Mesendoderm (in vitro differentiated cells): ENCODE data around the gene UHRF2.
"Not testable (repeated sequence)": the region's sequence is repeated elsewhere in the genome, so short reads cannot be mapped to it uniquely, and the experiment has no call there.

Experiments
- DNase-seq: peaks from one replicate; pipeline ENCODE4 v3.0.0; 2013
- H2AK5ac ChIP-seq: 2 replicates; pipeline ENCODE4 v1.6.1; 2013; ENCODE audit warnings: low read length, inconsistent platforms
- H2BK120ac ChIP-seq: 2 replicates; pipeline ENCODE4 v1.6.1; 2013; ENCODE audit warnings: low read depth, mild to moderate bottlenecking, low read length, moderate library complexity, mixed read lengths
- H2BK15ac ChIP-seq: replicated peaks from 2 replicates; pipeline ENCODE4 v1.6.1; 2013; ENCODE audit warnings: low read depth, mild to moderate bottlenecking, moderate library complexity
- H2BK5ac ChIP-seq: 2 replicates; pipeline ENCODE4 v1.6.1; 2013; ENCODE audit warnings: low read length, inconsistent platforms
- H3K18ac ChIP-seq: 2 replicates; pipeline ENCODE4 v1.6.1; 2013; ENCODE audit warnings: mild to moderate bottlenecking, low read length, mixed read lengths
- H3K23ac ChIP-seq: one replicate; pipeline ENCODE4 v1.6.1; 2013; ENCODE audit warnings: low read length
- H3K27ac ChIP-seq: 2 replicates; pipeline ENCODE4 v1.5.1; 2013; ENCODE audit warnings: low read depth, mild to moderate bottlenecking, inconsistent platforms, low read length, moderate library complexity
- H3K27me3 ChIP-seq: 2 replicates; pipeline ENCODE4 v1.6.1; 2013; ENCODE audit warnings: low read length, control low read depth, mild to moderate bottlenecking, inconsistent platforms; ENCODE audit not compliant: insufficient read depth, poor library complexity
- H3K36me3 ChIP-seq: 2 replicates; pipeline ENCODE4 v1.6.1; 2013; ENCODE audit warnings: low read length, inconsistent platforms; ENCODE audit not compliant: control insufficient read depth, insufficient read depth
- H3K4ac ChIP-seq: one replicate; pipeline ENCODE4 v1.6.1; 2013; ENCODE audit warnings: low read depth, mild to moderate bottlenecking, low read length, moderate library complexity
- H3K4me1 ChIP-seq: 2 replicates; pipeline ENCODE4 v1.6.1; 2013; ENCODE audit warnings: low read depth, low read length, inconsistent platforms; ENCODE audit not compliant: control insufficient read depth
- H3K4me2 ChIP-seq: 2 replicates; pipeline ENCODE4 v1.6.1; 2013; ENCODE audit warnings: low read length
- H3K4me3 ChIP-seq: 2 replicates; pipeline ENCODE4 v1.5.1; 2013; ENCODE audit warnings: mild to moderate bottlenecking, low read length
- H3K56ac ChIP-seq: one replicate; pipeline ENCODE4 v1.6.1; 2013; ENCODE audit warnings: low read length
- H3K79me1 ChIP-seq: 2 replicates; pipeline ENCODE4 v1.6.1; 2013; ENCODE audit warnings: low read length, inconsistent platforms
- H3K79me2 ChIP-seq: 2 replicates; pipeline ENCODE4 v1.6.1; 2013; ENCODE audit warnings: mild to moderate bottlenecking, low read length; ENCODE audit not compliant: control insufficient read depth, insufficient read depth
- H3K9ac ChIP-seq: 2 replicates; pipeline ENCODE4 v1.6.1; 2013; ENCODE audit warnings: low read length, inconsistent platforms
- H4K5ac ChIP-seq: one replicate; pipeline ENCODE4 v1.6.1; 2013; ENCODE audit warnings: low read length
- H4K8ac ChIP-seq: one replicate; pipeline ENCODE4 v1.6.1; 2013; ENCODE audit warnings: low read depth, mild to moderate bottlenecking, control low read depth, low read length, moderate library complexity
- WGBS: extraction: QIAGEN DNeasy Blood & Tissue Kit; methylation state at CpG from one replicate; pipeline ENCODE4 v1.1.7; 2013; ENCODE audit warnings: low lambda C conversion rate, missing lambda C conversion rate; ENCODE audit not compliant: insufficient coverage; ENCODE audit errors: extremely low coverage; 5-methylcytosine and 5-hydroxymethylcytosine counted together

Gene UHRF2

DNA sequence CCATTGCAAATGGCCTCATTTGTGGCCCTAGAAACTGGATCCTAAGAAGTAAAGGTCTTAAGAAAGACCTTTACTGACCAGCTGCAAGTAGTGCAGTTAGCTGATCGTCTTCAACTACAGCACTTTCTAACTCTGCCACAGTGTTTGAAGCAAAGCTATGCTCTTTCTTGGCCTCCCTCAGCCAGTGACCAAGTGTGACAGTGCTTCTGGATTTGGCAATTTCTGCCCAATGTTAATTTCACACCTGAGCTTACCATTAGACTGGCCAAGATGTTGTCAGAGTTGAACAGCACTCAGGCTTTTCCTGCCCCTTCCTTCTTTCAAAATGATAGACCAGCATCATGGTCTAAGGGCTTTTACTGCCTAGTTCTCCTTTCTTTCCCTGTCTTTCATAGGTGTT, 36.1 kb downstream of the UHRF2 start:
- no peak overlapping the region for H3K23ac ChIP-seq
- no peak overlapping the region for H2BK5ac ChIP-seq
- H3K4me3 ChIP-seq, result no peak overlapping the region
- H3K79me1 ChIP-seq, result peaks cover 12% of the 10 kb centered on the region
- no peak overlapping the region for H3K4me2 ChIP-seq
- H3K4me1 ChIP-seq, result peaks cover 10% of the 10 kb centered on the region
- H3K79me2 ChIP-seq, result peaks cover 56% of the 10 kb centered on the region
- WGBS, result no CpG with 5 or more reads among the region's 1 CpG
- H4K8ac ChIP-seq, result no peak overlapping the region
- H3K18ac ChIP-seq, result no peak overlapping the region
- no peak overlapping the region for H3K27ac ChIP-seq
- H2BK120ac ChIP-seq, result no peak overlapping the region
- no peaks in the 10 kb centered on the region for H3K36me3 ChIP-seq
- H3K27me3 ChIP-seq, result no peaks in the 10 kb centered on the region
- H4K5ac ChIP-seq, result no peak overlapping the region
- H3K56ac ChIP-seq, result no peak overlapping the region
- H2AK5ac ChIP-seq, result no peak overlapping the region
- H2BK15ac ChIP-seq, result no peak overlapping the region
- H3K9ac ChIP-seq, result no peak overlapping the region
- no peak overlapping the region for H3K4ac ChIP-seq
- no peak for DNase-seq

- Histone ChIP-seq H3K56ac (no peak overlapping the region), H3K4me2 (no peak overlapping the region), H2AK5ac (no peak overlapping the region), H2BK5ac (no peak overlapping the region), H3K9ac (no peak overlapping the region), H3K4ac (no peak overlapping the region), H2BK15ac (no peak overlapping the region), H4K8ac (no peak overlapping the region), H3K27me3 (no peaks in the 10 kb centered on the region), H2BK120ac (no peak overlapping the region), H3K4me3 (no peak overlapping the region), H3K18ac (no peak overlapping the region), H3K27ac (no peak overlapping the region), H3K79me1 (peaks cover 15% of the 10 kb centered on the region), H3K4me1 (peaks cover 10% of the 10 kb centered on the region), H3K23ac (no peak overlapping the region), H4K5ac (no peak overlapping the region), H3K36me3 (no peaks in the 10 kb centered on the region), H3K79me2 (peaks cover 58% of the 10 kb centered on the region)
- peak; percentile 53 for DNase-seq
Measured at GRCh38 chr9:6449645-6450044, 36.6 kb downstream of the UHRF2 start.

DNA sequence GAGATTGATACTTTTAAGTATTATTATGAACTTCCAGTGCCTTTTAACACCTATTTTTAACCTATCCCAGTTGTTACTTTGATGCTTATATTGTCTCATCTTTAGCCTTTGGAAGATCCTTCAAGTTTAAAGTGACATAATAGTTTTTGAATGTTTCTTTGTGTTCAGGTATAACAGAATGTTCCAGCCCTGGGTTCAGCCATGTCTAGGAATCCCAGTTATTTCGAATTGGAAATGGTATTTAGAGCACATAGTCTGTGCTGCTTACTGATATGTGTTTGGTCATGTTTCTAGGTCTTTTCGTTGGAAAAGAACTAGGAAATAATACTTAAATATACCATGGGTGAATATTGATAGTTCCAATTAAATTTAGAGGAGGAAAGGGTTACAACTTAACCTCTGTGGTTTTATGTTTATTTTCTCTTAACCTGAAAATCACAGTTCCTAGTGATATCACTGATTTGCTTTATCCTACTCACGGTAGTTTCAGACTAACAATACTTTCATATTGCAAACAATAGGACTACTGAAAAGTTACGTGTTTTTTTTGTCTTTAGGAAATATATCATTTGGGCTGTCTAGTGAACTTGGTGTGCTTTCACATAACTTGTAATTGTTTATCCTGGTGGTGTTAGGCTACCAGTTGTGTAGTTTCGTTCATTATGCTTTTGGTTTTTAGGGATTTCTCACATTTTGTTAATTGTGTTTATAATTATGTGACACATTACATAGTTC, 37.8 kb downstream of the UHRF2 start:
- no peak overlapping the region for H2BK15ac ChIP-seq
- H3K18ac ChIP-seq, result no peak overlapping the region
- peaks cover 10% of the 10 kb centered on the region for H3K4me1 ChIP-seq
- no peak overlapping the region for H2BK120ac ChIP-seq
- peaks cover 20% of the 10 kb centered on the region for H3K79me1 ChIP-seq
- no peak overlapping the region for H3K4me2 ChIP-seq
- no peak overlapping the region for H4K5ac ChIP-seq
- H3K36me3 ChIP-seq, result no peaks in the 10 kb centered on the region
- H3K4me3 ChIP-seq, result no peak overlapping the region
- no peak overlapping the region for H3K4ac ChIP-seq
- DNase-seq, result no peak
- peaks cover 63% of the 10 kb centered on the region for H3K79me2 ChIP-seq
- no CpG with 5 or more reads among the region's 5 CpGs for WGBS
- no peak overlapping the region for H3K23ac ChIP-seq
- H4K8ac ChIP-seq, result no peak overlapping the region
- H3K27me3 ChIP-seq, result no peaks in the 10 kb centered on the region
- H3K9ac ChIP-seq, result no peak overlapping the region
- H3K27ac ChIP-seq, result no peak overlapping the region
- H3K56ac ChIP-seq, result no peak overlapping the region
- H2AK5ac ChIP-seq, result no peak overlapping the region
- no peak overlapping the region for H2BK5ac ChIP-seq

DNA sequence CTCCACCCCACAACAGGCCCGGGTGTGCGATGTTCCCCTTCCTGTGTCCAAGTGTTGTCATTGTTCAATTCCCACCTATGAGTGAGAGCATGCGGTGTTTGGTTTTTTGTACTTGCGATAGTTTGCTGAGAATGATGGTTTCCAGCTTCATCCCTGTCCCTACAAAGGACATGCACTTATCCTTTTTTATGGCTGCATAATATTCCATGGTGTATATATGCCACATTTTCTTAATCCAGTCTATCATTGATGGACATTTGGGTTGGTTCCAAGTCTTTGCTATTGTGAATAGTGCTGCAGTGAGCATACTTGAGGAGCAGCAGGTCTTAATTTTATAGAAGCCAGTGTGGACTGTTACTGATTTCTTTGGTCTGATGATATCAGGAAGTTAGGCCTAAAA, 42.3 kb downstream of the UHRF2 start:
- not testable (repeated sequence) for H3K56ac ChIP-seq, H3K27ac ChIP-seq, H3K18ac ChIP-seq, DNase-seq, H3K9ac ChIP-seq, H4K5ac ChIP-seq, H3K4ac ChIP-seq, H2BK5ac ChIP-seq, H3K36me3 ChIP-seq, H3K27me3 ChIP-seq, H4K8ac ChIP-seq, H3K4me3 ChIP-seq, H3K4me2 ChIP-seq, H3K23ac ChIP-seq, H3K4me1 ChIP-seq, H2AK5ac ChIP-seq, H2BK120ac ChIP-seq, H2BK15ac ChIP-seq
- H3K79me1 ChIP-seq, result peaks cover 15% of the 10 kb centered on the region
- no CpG with 5 or more reads among the region's 4 CpGs for WGBS
- H3K79me2 ChIP-seq, result peaks cover 53% of the 10 kb centered on the region

DNA sequence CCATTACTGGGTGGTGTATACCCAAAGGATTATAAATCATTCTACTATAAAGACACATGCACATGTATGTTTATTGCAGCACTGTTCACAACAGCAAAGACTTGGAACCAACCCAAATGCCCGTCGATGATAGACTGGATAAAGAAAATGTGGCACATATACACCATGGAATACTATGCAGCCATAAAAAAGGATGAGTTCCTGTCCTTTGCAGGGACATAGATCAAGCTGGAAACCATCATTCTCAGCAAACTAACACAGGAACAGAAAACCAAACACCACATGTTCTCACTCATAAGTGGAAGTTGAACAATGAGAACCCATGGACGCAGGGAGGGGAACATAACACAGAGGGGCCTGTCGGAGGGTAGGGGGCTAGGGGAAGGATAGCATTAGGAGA, 45.7 kb downstream of the UHRF2 start:
- not testable (repeated sequence) for DNase-seq, H3K4ac ChIP-seq, H3K9ac ChIP-seq, H3K27ac ChIP-seq, H3K4me2 ChIP-seq, H3K4me3 ChIP-seq, H3K56ac ChIP-seq, H4K5ac ChIP-seq, H3K23ac ChIP-seq, H3K18ac ChIP-seq, H2BK120ac ChIP-seq, H2AK5ac ChIP-seq, H3K4me1 ChIP-seq, H2BK15ac ChIP-seq, H3K36me3 ChIP-seq, H3K27me3 ChIP-seq, H4K8ac ChIP-seq, H2BK5ac ChIP-seq
- WGBS, result no CpG with 5 or more reads among the region's 4 CpGs
- Histone ChIP-seq H3K79me2 (peaks cover 32% of the 10 kb centered on the region), H3K79me1 (peaks cover 13% of the 10 kb centered on the region)

- Histone ChIP-seq H3K4me2 (no peak overlapping the region), H3K79me1 (peaks cover 7% of the 10 kb centered on the region), H3K23ac (no peak overlapping the region), H3K18ac (no peak overlapping the region), H2BK5ac (no peak overlapping the region), H2BK15ac (no peak overlapping the region), H3K4me1 (no peaks in the 10 kb centered on the region), H3K9ac (no peak overlapping the region), H3K56ac (no peak overlapping the region), H3K4ac (no peak overlapping the region), H3K27ac (no peak overlapping the region), H3K4me3 (no peak overlapping the region), H2AK5ac (no peak overlapping the region), H4K5ac (no peak overlapping the region), H3K27me3 (no peaks in the 10 kb centered on the region), H2BK120ac (no peak overlapping the region), H4K8ac (no peak overlapping the region), H3K79me2 (peaks cover 23% of the 10 kb centered on the region), H3K36me3 (no peaks in the 10 kb centered on the region)
- no CpG with 5 or more reads among the region's 5 CpGs for WGBS
- DNase-seq, result no peak
Measured at GRCh38 chr9:6459718-6460117, 46.7 kb downstream of the UHRF2 start.
